GM18858 (cell line): ENCODE data around the gene SLC15A3.
A peak's percentile ranks its signal among the peaks of the same experiment; 100 is the strongest.
"Not testable (repeated sequence)": the region's sequence is repeated elsewhere in the genome, so short reads cannot be mapped to it uniquely, and the experiment has no call there.

Experiments
- ATAC-seq: cut with Tn5 transposase; IDR thresholded peaks from one replicate; pipeline ENCODE4 v1.9.1; 2021; ENCODE audit not compliant: unreplicated experiment

The SLC15A3 gene

DNA sequence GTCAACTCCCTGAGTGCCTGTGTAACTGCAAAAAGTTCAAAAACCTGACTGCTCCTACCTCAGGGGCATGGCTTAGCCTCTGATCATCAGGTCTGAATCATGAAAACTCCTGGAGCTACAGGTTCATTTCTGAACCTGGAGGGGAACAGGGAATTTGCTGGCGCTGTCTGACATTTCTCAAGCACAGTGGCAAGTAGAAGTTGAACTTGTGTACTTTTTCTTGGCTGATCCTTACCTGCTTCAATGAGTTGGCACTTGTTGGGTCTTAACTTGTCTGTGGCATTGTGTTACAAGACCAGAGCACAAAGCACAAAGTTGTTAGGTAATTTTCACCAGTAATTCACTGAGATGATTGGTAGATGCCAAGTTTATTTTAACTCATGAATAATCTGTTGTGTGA is 34.7 kb downstream of the SLC15A3 start:
- ATAC-seq: no peak

DNA sequence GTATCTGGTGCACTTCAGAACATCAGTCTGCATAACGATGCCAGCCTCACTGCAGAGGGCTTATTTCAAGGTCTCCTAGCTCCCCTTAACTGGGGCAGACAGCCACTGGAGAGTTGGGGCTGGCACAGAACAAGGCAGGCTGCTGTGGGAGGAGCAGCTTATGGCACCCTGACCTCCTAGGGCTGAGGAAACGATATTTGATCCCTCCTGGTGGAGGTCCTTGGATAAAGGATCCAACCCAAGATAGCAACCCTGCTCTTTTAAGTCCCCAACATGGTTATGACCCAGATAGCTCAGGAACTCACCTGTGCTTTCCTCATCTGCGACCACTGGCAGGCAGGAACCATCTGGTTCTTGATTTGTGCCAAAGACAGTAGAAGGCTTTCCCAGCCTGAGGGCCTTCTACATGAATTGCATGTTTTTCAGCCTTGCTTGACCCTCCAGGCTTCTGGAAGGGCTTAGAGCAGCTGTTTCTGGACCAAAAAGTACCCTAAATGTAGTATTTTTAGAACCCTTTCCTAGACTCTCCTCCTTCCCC is 35.2 kb downstream of the SLC15A3 start:
- no peak for ATAC-seq

DNA sequence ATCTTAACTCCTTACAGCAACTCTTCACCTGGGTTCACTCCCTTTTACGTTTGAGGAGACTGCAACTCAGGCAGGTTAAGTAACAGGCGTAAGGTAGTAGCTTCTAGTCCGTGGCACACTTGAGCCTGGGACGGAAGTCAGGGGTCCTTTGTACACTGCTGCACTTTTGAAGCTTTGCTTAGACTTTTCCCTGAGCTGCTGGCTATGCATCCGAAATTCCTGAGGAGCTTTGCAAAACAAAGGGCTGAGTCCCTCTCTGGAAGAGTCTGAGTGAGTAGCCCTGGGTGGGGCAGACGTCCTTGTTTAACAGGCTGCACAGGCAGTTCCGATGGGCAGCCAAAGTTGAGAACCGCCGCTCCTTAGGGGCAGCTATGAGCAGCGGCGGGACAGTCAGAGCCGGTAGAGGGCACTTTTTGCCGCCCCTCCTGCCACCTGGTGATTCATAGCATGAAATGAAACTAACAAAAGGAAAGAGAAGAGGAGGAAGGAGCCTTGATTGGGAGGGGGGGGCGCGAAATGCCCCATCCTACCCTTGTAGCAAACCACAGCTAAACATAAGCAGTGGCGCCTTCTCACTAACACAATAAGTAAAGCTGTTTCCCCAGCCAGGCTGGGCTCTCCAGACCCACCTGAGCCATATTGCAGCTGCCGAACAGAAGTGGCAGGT is 36.6 kb downstream of the SLC15A3 start:
- ATAC-seq: peak; percentile 43

DNA sequence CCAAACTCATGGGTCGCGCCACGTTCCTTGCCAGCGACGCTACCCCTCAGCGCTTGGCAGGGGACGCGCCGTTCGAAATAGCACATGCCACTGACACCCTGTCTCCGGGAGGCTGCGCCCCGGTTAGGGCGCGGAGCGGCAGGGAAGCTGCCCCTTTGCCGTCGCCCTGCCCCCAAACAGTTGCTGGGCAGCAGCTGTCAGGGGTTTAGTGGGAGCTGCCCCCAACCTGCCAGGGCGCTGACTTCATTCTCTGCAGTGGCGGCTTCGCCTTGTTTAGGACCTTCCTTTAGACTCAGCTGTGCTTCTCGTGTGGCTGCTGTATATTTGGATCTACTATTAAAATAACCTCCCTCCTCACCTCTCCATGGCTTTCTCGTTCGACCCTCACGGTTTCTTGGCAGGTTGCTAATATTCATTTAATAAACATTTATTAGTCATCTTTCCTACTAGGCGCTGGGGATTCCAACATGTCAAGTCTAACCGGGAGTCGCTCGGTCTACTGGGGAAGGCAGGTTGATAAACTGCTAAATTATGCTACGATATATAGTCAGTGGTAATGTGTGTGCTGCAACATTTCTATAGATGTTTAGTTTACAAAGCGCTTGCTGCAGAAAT is 37.2 kb downstream of the SLC15A3 start:
- ATAC-seq: no peak

DNA sequence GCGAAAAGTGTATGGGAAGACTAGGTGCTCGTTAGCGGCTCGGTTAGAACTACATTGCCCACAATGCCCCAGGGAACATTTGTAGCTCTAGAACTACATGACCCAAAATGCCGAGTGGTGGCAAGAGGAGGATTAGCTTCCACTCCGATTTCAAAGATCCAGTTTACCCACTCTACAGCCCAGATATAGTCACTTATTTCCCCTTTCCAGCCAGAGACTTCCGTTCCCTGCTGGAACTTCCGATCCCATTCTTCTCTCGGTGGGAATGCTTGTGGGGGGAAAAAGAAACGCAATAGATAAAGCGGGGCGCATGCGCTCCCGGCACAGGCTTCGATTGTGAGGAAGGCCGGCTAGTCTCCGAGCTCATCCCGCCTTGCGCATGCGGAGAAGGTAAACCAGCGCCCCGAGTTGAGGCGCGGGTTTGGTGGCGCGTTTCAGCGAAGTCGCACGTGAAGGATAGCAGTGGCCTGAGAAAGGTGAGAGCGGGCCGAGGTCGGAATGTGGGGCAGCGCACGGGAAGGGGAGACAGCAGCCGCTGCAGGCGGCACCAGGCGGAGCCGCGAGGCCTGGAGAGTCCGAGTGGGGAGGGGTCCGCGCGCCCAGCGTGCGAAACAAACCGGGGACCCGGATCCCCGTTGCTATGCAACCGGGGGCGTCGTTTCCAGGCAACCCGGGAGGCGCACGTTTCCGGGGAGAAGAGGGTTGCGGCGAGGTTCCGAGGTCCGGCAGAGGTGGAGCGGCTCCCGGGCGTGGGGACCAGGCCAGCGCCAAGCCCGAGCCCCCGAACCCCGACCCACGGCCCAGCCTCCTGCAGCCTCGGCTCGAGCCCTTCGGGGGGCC is 38.0 kb downstream of the SLC15A3 start, which contains the start of gene TMEM109:
TSS of gene TMEM109 (plus strand) at position 366 of the 840 bp plus-strand sequence. CDS start 5,536 bp downstream, outside the sequence.
- peak; percentile 28 for ATAC-seq

DNA sequence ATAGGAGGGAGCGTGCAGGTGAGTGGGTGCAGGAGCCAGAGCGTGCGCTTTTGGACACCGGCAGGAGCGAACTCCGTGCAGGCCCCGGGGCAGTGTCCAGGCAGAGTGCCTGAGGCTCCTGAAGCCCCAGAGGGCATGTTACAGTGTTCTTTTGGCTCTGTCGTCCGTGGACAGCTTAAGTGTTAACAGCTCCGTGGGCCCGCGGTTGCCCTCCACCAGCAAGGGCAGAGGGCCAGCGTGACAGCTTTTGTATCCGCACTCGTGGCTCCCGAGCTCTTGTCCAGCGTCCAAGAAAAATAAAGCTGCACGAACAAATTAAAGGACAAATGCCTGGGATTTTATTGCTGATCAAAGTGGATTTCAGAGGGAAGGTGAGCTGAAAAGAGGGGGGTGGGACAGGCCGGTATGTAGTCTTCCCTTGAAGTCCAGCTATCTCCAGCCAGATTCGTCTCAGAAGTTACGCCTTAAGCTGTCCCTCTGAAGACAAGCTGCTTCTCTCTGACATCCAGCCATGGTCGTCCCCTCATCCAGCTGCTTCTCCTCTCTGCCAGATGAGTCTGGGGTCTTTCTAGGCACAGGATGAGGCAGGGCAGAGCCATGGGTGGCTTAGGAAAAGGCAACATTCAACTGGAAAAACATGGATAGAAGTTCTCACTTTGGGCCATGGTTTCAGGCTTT is 39.0 kb downstream of the SLC15A3 start:
- ATAC-seq: no peak

DNA sequence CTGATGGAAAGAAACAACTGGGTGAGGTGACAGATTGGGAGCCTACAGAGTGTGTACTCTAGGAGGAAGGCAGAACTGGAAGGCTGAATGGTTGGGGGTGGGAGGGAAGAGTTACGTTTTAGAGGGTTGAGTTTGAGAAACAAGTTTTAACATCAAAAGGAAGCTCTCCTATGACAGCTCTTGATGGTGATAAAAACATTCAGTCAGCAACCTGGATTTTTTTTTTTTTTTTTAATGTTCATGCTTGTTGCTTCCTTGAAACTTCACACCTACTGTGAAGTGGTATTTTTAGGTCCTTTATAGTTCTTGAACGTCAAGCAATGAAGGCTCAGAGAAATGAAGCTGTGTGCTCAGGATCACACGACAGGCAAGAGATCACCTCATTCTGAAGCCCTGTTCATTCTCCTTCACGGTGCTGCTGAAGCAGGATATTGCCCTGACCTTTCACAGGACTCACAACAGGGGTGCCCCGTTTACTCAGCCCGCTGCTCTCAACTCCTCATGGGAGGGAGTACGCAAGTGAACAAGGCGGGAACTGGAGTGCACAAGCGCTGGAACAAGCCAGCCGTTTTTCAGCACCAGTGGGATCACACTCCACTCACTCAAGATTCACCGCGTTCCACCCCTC is 39.6 kb downstream of the SLC15A3 start:
- no peak for ATAC-seq

DNA sequence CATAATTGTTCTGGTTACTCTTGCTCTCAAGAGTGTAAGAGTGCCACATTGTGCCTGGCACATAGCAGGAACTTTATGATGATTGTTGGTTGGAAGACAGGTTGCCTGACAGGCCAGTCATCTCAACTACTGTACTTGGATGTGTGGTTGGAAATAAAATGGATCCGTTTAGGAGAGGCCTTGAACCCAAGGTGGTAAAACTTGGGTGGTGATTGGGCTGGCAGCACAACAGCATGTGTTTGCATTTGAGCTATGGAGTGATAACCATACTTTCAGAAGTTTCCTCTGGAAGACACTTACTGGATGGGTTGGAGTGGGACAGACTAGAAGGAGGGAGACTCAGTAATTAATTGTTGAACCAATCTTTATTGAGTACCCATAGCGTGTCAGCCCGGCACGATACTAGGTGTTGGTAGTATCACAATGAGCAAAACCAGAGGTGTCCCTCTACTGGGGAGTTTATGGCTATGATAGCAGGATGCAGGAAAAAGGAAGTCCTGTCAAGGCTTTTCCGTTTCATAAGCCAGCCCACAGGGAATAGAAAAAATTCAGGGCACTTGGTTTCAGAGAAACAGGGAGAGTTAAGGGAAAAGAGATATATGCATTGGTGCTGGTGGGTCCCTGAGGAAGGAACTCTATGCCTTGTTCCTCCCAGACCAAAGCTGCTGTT is 41.1 kb downstream of the SLC15A3 start:
- no peak for ATAC-seq

DNA sequence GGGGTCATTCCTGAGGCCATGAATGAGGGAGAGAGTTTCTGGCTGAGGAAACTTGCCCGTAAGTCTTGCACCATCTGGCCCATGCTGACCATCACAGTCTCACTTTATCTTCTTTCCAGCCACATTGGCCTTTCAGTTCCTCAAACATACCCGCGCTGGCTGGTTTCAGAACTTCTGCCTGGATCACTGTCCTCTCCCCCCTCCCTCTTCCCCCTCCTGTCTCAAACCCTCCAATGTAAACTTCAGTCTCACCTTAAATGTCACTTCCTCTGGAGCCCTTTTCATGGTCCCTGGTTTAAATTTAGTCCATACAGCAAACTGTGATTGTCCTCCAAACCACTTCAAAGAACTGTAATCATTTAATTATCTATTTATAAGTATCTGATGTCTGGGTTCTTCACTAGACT is 41.7 kb downstream of the SLC15A3 start:
- no peak for ATAC-seq

DNA sequence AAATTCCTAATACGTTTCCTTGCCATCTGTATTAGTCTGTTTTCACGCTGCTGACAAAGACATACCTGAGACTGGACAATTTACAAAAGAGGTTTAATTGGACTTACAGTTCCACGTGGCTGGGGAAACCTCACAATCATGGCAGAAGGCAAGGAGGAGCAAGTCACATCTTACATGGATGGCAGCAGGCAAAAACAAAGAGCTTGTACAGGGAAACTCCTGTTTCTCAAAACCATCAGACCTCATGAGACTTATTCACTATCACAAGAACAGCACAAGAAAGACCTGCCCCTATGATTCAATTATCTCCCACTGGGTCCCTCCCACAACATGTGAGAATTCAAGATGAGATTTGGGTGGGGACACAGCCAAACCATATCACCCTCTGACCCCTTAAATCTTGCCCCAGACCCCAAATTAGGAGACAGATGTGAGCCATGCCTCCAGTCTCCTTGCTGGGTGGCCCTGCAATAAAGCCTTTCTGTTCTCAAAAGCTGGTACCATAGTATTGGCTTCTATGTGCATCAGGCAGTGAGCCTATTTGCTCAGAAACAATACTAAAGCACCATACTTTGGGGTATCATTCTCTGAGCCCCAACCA is 42.2 kb downstream of the SLC15A3 start:
- not testable (repeated sequence) for ATAC-seq

DNA sequence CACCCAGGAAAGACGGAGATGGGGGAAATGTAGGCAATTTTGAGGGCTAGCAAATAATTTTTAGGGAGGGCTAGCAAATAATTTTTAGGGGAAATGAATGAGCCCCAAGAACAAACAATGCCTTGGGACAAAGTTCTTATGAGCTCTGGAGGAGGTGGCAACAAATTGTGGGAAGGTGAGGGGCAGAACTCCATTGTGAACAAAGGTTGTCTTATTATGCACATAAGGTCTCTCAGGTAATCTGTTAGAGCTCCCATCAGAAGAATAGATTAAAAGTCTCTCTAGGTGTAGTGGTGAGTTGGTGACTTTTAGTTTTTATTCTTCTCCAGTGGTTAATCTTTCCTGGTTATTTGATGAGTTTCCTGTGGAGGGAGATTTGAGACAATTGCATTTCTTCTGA is 43.2 kb downstream of the SLC15A3 start:
- no peak for ATAC-seq

DNA sequence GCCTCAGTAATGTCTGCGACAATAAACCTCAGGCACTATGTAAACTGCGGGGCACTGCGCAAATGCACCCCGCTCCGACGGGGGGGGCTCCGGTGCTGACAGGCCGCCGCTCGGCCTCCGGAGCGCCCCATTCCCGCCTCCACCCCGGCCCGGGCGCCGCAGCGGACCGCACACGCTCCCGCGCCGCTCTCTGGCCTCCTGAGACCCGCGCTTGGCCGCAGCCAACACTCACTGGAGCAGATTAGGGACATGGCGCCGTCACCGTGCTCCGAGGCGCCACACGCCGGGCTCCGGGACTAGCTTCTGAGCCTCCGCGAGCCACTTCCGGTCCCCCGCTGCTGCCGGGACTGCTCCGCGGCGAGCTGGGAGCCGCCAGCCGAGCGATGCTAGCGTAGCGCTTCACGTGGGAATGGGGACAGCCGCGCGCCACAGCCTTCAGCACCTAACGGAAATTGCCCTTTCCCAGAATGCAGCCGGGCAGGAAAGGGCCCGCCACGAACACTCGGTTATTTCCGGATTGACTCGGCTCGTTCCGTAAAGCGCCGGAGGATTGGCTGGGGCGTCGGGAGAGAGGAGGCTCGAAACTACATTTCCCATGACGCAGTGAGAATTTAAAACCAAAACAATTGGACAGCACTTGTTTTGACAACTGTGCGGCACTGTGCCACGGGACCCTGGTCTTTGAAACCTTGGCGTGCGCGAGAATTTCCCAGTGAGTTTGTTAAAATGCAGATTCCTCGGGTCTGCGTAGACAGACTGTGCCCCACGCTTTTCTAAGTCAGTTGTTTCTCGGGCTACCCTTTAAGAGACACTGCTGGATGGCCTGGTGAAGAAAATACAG is 45.6 kb downstream of the SLC15A3 start, which contains the start of gene PRPF19:
TSS of gene PRPF19 (minus strand) at position 454 of the 841 bp plus-strand sequence. CDS start at position 251, 203 bp downstream.
- peak; percentile 64 for ATAC-seq

DNA sequence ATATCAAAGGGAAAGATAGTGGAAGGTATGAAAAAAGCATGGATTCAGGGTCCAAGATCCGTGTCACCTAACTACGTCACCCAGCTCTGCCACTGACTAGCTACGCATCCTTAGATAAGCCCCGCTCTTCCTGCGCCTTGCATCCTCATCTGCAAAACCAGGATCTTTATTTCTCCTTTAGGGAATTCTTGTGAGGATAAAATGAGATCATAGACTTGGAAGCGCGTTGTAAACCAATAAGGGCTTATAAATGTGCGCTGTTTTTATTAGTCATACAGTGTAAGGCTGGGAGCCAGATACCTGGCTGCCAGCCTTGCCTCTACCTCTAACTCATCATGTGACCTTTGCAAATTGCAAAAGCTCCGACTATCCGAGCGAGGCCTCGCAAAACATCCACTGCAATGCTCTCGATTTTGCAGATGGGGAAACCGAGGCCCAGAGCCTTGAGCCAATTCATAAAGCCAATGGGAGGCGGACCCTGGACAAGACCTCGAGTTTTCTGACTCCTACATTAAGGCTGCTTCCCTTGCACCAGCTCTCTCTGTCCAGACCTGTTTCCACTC is 46.3 kb downstream of the SLC15A3 start:
- no peak for ATAC-seq

DNA sequence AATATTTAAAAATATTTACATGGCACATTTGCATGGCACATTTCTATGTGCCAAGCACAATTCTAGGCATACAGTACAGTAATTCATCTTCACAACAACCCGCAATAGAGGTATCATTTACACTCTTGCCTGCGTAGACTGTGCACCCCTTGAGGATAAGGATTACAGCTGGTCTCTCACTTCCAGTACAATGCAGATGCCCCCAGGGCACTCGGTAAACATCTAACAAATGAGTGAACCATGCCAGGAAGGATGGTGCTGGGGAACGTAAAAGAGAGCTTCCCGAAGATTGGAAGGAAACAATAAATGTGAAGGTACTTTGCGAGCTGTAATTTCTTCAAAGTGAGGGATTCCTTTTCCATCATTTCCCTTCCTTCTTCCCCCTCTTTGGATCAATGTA is 46.9 kb downstream of the SLC15A3 start:
- no peak for ATAC-seq

DNA sequence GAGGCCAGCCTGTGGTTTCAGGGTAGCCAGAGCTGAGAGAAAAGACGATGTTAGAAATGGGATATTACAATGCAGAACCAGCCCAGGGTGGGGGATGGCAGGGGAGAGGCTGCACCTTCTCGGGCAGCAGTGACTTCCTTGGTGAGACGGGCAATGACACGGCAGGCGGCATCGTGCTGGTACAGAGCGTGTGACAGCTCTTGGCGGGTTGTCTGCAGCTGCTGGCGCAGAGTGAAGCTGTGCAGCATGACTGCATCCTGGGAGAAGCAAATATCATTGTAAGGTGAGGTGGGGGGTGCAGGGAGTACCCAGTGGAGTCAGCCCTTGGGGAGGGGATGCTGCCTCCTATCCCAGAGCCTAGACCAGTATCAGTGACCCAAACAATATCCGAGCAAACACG is 49.4 kb downstream of the SLC15A3 start:
- ATAC-seq: no peak

DNA sequence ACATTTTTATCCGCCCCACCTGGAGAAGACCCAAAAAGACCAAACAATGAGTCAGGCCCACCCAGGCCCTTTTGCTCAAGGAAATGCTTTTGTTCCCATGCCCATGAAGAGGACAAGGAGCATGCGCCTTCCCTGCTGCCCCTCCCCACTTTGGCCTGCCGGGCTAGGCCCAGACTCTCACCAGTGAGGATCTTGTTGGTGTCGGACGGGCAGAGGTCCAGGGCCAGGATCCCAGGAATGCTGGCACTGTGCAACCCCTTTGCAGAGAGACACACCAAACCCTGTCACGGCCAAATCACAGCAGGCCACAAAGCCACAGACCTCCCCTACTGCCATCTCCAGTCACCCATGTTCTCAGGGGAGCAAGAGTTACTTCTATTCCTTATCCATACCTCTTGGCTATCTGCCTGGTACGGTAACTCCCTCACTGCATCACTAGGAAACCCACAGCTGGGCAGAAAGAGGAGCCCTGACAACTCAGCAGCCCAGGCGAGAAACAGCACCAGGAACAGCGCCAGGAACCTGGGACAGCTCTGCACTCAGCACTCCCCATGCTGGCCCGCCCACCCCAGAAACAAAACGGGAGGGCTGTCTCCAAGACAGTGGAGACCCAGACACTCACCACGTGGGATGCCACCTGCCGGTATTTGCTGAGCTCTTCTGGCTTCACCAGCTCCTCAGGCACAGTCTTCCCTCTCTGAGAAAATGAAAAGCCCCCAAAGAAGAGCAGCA is 51.1 kb downstream of the SLC15A3 start:
- no peak for ATAC-seq

DNA sequence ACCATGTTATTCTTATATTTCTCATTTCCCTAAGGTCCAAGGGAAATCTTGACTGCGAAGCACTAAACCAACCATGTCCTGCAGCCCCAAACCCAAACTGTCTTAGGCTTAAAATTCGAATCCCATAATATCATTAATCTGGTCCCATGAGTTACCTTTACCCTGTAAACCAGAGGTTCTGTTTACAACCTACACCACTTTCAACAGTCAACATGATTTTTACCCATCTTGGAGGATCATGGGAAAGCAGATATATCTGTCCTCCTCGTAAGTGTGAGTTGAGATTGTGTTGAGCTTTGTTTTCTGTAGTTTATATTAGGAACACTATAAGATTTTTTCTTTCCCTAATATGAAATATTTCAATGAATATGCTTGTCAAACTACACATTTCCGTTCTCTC is 52.0 kb downstream of the SLC15A3 start:
- ATAC-seq: no peak
